Nucleus accumbens (tissue), 56 donors: ENCODE data around the gene IL13RA1.
"Not testable (repeated sequence)": the region's sequence is repeated elsewhere in the genome, so short reads cannot be mapped to it uniquely, and the experiment has no call there.

Experiments
- DNase-seq, 56 donors: peaks; one replicate each; lab custom pipeline; 2025; lab: John Stamatoyannopoulos, UW

IL13RA1 gene

GRCh38 chrX:118727686-118728339, 407 bp downstream of the IL13RA1 start:
- peak in 2 of 56 donors; percentile 1 to 14 for DNase-seq

GRCh38 chrX:118729042-118729652, 1.7 kb downstream of the IL13RA1 start:
- DNase-seq = no peak

- DNase-seq = no peak
Observed at GRCh38 chrX:118730500-118731247, 3.3 kb downstream of the IL13RA1 start.

DNA sequence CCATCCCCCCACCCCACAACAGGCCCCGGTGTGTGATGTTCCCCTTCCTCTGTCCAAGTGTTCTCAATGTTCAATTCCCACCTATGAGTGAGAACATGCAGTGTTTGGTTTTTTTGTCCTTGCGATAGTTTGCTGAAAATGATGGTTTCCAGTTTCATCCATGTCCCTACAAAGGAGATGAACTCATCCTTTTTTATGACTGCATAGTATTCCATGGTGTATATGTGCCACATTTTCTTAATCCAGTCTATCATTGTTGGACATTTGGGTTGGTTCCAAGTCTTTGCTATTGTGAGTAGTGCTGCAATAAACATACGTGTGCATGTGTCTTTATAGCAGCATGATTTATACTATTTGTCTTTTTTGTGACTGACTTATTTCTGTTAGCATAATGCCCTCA, 5.1 kb downstream of the IL13RA1 start:
- not testable (repeated sequence) for DNase-seq

DNA sequence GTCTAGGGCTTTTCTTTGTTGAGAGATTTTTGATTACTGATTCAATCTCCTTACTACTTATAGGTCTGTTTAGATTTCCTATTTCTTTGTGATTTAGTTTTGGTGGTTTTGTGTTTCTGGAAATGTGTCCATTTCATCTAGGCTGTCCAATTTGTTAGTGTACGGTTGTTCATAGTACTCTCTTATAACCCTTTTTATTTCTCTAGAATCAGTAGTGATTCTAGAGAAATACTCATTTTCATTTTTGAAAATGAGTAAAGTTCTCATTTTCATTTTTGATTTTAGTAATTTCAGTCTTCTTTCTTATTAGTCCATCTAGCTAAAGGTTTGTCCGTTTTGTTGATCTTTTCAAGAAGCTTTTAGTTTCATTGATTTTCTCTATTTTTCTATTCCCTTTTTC, 7.5 kb downstream of the IL13RA1 start:
- no peak for DNase-seq

DNA sequence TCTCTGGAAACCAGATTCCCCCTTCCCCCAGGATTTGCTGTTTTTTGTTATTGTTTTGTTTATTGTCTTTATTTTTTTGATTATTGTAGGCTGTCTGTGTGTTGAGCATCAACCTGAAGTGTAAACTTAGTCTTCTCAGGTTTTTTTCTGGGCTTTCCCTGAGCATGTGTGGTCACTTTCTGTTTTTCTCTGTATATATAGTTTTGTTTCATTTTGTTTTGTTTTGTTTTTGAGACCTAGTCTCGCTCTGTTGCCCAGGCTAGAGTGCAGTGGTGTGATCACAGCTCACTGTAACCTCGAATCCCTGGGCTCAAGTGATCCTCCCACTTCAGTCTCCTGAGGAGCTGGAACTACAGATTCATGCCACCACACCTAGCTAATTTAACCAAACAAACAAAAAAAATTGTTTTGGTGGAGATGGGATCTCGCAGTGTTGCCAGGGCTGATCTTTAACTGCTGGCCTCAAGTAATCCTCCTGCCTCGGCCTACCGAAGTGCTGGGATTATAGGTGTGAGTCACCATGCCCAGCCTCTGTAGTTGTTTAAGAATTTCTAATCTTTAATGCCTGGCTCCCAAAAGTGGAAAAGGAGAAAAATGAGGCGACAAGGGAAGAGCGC, 9.1 kb downstream of the IL13RA1 start:
- DNase-seq = no peak

DNA sequence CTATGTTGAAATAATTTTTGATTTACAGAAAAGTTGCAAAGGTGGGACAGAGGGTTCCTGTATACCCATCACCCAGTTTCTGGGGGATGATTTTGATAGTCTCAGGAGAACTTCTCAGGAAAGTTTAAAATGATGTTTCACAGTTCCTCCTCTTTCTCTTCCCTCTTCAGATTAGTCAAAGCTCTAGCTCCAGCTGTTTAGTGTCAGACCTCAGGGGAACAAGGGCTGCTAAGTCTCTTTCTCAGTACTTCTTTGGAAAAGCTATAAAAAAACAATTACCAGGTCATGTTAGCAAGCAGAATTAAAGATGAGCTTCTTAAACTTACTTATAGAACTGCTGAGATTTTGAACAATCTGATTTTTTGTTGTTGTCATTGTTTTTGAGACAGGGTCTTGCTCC, 12.2 kb downstream of the IL13RA1 start:
- DNase-seq = no peak

- no peak for DNase-seq
Observed at GRCh38 chrX:118740276-118740889, 13.0 kb downstream of the IL13RA1 start.

- DNase-seq = no peak
Observed at GRCh38 chrX:118742176-118742575, 14.8 kb downstream of the IL13RA1 start.

GRCh38 chrX:118745570-118745969, 18.2 kb downstream of the IL13RA1 start:
- DNase-seq = no peak

GRCh38 chrX:118751950-118752783, 24.8 kb downstream of the IL13RA1 start:
- no peak for DNase-seq

DNA sequence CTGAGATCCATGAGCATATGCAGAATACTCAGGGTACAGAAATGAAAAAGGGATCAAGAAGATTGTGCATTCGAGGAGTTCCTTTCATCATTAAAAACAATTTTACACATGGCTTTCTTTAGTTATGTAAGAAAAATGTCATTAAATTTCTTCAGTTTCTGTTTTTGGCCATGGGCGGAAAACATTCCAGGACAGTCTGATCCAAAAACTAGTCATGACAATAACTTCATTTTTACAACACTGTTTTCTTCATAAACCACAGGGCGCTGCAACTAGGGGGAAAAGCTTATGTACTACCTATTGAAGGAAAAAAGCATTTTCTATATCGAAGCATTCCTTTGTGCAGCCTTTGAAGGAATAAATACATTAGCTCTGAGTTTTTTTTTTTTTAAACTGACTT, 28.2 kb downstream of the IL13RA1 start:
- DNase-seq = no peak

DNA sequence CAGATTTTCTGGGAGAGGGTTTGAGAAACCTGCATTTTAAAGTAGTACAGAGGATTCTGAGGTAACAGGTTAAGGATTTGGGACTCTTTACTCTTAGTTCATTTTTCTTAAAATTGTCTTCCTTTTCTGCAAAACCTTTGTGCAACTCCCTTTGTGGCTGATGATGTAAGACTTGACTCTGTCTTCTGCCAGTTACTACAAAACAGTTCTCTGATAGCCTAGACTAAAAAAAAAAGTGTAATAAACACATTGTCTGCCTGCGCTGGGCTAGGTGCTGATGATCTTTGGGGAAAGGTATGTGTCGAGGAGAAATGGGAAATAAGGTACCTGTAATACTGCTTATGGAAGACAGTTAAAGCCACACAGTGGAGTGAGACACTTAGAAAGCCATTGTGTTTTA, 28.7 kb downstream of the IL13RA1 start:
- no peak for DNase-seq

- DNase-seq = no peak
Observed at GRCh38 chrX:118758511-118758910, 31.1 kb downstream of the IL13RA1 start.

DNA sequence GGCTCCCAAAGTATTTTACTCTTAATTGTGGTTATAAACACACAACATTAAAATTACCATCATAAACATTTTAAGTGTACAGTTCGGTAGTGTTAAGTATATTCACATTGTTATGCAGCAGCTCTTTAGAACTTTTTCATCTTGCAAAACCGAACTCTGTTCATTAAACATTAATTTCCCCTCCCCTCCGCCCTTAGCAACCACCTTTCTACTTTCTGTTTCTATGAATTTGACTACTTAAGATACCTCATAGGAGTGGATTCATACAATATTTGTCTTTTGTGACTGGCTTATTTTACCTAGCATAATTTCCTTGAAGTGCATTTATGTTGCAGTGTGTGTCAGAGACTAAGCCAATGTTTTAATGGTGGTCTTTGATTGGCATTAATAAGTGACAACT, 32.6 kb downstream of the IL13RA1 start:
- no peak for DNase-seq

DNA sequence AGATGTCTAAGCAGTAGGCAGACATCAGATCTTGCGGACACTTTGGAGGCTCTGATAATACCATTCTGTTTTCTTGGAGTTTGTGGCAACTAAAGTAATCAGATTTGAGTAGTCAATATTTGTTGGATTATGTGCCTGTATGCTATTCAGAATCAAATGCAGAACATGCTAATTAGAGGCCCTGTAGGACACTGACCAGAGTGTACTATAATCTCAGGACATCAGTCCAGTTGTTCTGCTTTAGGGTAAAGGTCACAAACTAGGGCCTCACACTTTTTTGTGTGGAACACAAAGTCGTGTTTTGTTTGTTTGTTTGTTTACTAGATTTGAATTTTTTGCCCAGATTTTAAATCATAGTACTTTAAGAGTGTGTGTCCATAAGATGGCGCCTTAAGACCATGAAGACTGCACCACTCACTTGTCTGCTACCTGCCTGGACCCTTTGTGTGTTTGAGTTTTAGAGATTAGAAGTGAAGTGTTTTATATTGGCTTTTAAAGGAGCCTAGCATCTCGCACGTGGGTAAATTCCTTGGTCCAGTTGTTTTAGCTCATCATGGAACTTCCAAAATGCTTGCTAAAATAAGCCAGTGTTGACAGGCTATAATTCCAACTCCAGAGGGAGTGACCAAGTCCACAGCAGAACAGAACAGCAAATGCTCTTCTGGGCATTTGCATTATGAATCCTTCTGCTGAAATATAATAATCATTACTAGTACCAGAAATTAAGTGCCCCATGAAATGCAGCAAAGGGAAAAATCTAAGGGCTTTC, 34.7 kb downstream of the IL13RA1 start:
- DNase-seq = no peak

- no peak for DNase-seq
Observed at GRCh38 chrX:118763489-118763888, 36.1 kb downstream of the IL13RA1 start.

- no peak for DNase-seq
Observed at GRCh38 chrX:118764122-118764521, 36.7 kb downstream of the IL13RA1 start.

- no peak for DNase-seq
Observed at GRCh38 chrX:118770133-118770760, 42.8 kb downstream of the IL13RA1 start.
